Mammary epithelial cell (primary cell): Measurements from ENCODE around the gene RALGAPA2.

ENCODE experiments used
- CTCF ChIP-seq, 2 donors: IDR thresholded peaks in 1 of 2; conservative IDR thresholded peaks in 1 of 2; 2 replicates each; pipeline ENCODE4 v1.5.1; 2011 to 2012; ENCODE audit warnings: inconsistent platforms in 2 of 2, low read length in 2 of 2, mild to moderate bottlenecking in 2 of 2, control low read depth in 1 of 2, low read depth in 1 of 2; ENCODE audit not compliant: insufficient read depth in 1 of 2; ENCODE audit errors: extremely low read depth in 1 of 2
- EZH2 ChIP-seq: IDR thresholded peaks from 2 replicates; pipeline ENCODE4 v1.6.1; 2012; ENCODE audit warnings: low read length, inconsistent platforms, borderline replicate concordance

GRCh38 chr20:20490673-20491072, 221.8 kb downstream of the RALGAPA2 start:
- TF ChIP-seq CTCF (conservative IDR thresholded peaks at IDR 0.05 in 1 of 2, IDR thresholded peaks at IDR 0.05 in 1 of 2; ENCODE audit: extremely low read depth in 1 of 2, insufficient read depth in 1 of 2, low read depth in 1 of 2, low read length in 2 of 2) (no peak), EZH2 (no peak)
